ENCODE results near the gene TARS3. TPM values are rescaled to one million over a fixed set of nuclear protein-coding genes. Genes with fewer than 3 reads are reported as not detected.

The TARS3 gene
- polyA plus RNA-seq, 1 donor: 20.8 TPM

- DNase-seq (ENCODE audit: low read depth): no peak
These were observed 120.0 kb downstream of the TARS3 start for GRCh38 chr15:101604124-101604874.

Other genes with a start within 250 kb of the TARS3 start
- gene PCSK6, start 234.8 kb downstream of the TARS3 start, polyA plus RNA-seq (ENCODE audit: insufficient read length): 10.2 TPM
- gene TM2D3, start 72.1 kb downstream of the TARS3 start, polyA plus RNA-seq (ENCODE audit: insufficient read length): 32.8 TPM
- gene OR4F6, start 79.0 kb upstream of the TARS3 start, polyA plus RNA-seq (ENCODE audit: insufficient read length): not detected
- gene OR4F15, start 87.7 kb upstream of the TARS3 start, polyA plus RNA-seq (ENCODE audit: insufficient read length): 0.09 TPM